GM12801 (cell line): ENCODE measurements around the gene USHBP1.

Source experiments
- CTCF ChIP-seq: IDR thresholded peaks from one replicate; pipeline ENCODE4 v1.5.1; 2011; ENCODE audit warnings: control low read depth; ENCODE audit not compliant: insufficient read length; ENCODE audit errors: extremely low read depth

The USHBP1 gene

GRCh38 chr19:17205237-17206140 is 59.1 kb downstream of the USHBP1 start:
- TF ChIP-seq CTCF: no peak

- no peak for TF ChIP-seq CTCF
Measured at GRCh38 chr19:17202713-17203112, 61.8 kb downstream of the USHBP1 start.

- no peak for TF ChIP-seq CTCF
Measured at GRCh38 chr19:17202249-17202648, 62.3 kb downstream of the USHBP1 start.

- TF ChIP-seq CTCF: no peak
Measured at GRCh38 chr19:17200408-17201079, 64.0 kb downstream of the USHBP1 start.
